Skeletal muscle satellite cell (primary cell): ENCODE data around the gene MDM2.
A peak's percentile ranks its signal among the peaks of the same experiment; 100 is the strongest.
"Not testable (repeated sequence)": the region's sequence is repeated elsewhere in the genome, so short reads cannot be mapped to it uniquely, and the experiment has no call there.

Source experiments
- H3K27me3 ChIP-seq: 2 replicates; pipeline ENCODE4 v1.7.0; 2013; ENCODE audit warnings: low read length; ENCODE audit not compliant: control insufficient read depth, insufficient read depth
- H3K36me3 ChIP-seq: 2 replicates; pipeline ENCODE4 v1.7.0; 2013; ENCODE audit warnings: mild to moderate bottlenecking, control low read depth, low read length; ENCODE audit not compliant: insufficient read depth
- H3K4me1 ChIP-seq: 2 replicates; pipeline ENCODE4 v1.7.0; 2013; ENCODE audit warnings: low read length; ENCODE audit not compliant: control insufficient read depth, insufficient read depth
- H3K4me2 ChIP-seq: 2 replicates; pipeline ENCODE4 v1.7.0; 2013; ENCODE audit warnings: mild to moderate bottlenecking, low read length
- H3K4me3 ChIP-seq: 2 replicates; pipeline ENCODE4 v1.7.0; 2013; ENCODE audit warnings: low read length
- H3K9ac ChIP-seq: 2 replicates; pipeline ENCODE4 v1.7.0; 2013; ENCODE audit warnings: mild to moderate bottlenecking, low read depth, low read length, moderate library complexity
- H3K9me3 ChIP-seq: replicated peaks from 2 replicates; pipeline ENCODE4 v1.7.0; 2013; ENCODE audit warnings: mild to moderate bottlenecking, control low read depth, low read length

MDM2 gene

DNA sequence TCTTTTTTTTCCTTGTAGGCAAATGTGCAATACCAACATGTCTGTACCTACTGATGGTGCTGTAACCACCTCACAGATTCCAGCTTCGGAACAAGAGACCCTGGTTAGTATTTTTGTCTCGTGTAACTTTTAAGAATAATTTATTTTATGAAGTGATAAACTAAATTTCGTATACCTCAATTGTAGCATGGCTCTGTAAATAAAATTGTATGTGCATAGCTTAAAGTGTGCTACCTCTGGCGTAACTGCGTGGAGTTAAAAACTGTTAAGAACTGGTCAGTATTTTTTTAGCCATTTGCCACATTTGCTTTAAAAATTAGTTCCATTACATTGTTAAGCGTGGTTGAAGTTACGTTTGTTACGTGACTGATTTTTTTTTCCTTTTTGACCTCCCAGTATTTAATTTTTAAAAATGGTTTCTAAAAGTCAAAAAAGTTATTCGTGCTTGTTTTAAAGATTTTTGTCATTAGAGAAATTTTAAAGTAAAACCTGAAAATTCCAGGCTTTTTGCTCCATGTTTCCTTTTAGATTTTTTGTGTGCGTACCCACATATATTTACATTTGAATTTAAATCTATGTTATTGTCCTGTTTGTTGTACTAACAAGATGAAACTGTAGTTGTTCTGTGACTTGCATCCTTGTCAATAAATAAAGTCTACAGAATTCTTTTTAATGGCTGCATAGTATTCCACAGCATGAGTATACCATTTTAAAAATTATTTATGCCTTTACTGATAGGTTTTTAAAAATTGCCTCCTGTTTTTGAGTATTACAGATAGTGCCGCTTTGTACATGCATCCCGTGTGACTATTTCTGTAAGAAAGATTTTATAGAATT is 1.4 kb downstream of the MDM2 start:
- Histone ChIP-seq H3K27me3 (no peaks in the 10 kb centered on the region), H3K4me2 (peak overlapping the region; percentile 88), H3K36me3 (peaks cover 41% of the 10 kb centered on the region), H3K9me3 (no peaks in the 10 kb centered on the region), H3K4me3 (peak overlapping the region; percentile 95), H3K4me1 (peaks cover 9% of the 10 kb centered on the region), H3K9ac (peak overlapping the region; percentile 98)

DNA sequence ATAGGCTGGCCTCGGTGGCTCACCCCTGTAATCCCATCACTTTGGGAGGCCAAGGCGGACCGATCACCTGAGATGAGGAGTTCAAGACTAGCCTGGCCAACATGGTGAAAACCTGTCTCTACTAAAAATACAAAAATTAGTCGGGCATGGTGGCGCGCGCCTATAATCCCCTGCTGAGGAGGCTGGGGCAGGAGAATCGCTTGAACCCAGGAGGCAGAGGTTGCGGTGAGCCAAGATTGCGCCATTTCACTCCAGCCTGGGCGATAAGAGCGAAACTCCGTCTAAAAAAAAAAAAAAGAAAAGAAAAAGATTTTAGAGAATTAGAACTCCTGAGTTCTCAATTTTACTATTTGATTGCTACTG is 2.0 kb downstream of the MDM2 start:
- H3K9ac ChIP-seq: not testable (repeated sequence)

DNA sequence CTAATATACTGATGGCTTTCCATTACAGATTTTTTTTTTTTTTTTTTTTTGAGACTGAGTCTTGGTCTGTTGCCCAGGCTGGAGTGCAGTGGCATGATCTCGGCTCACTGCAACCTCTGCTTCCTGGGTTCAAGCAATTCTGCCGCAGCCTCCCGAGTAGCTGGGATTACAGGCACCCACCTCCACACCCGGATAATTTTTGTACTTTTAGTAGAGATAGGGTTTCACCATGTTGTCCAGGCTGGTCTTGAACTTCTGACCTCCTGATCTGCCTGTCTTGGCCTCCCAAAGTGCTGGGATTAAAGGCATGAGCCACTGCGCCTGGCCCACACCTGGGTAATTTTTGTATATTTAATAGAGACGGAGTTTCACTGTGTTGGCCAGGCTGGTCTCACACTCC is 3.6 kb downstream of the MDM2 start:
- H3K9ac ChIP-seq, H3K27me3 ChIP-seq, H3K9me3 ChIP-seq, H3K4me1 ChIP-seq, H3K4me3 ChIP-seq, H3K4me2 ChIP-seq: not testable (repeated sequence)
- H3K36me3 ChIP-seq: peaks cover 63% of the 10 kb centered on the region

More for the DNA sequence above, 2.0 kb downstream of the MDM2 start:
- not testable (repeated sequence) for H3K27me3 ChIP-seq, H3K4me2 ChIP-seq, H3K9me3 ChIP-seq, H3K4me1 ChIP-seq
- peaks cover 47% of the 10 kb centered on the region for H3K36me3 ChIP-seq
- peak overlapping the region; percentile 95 for H3K4me3 ChIP-seq

DNA sequence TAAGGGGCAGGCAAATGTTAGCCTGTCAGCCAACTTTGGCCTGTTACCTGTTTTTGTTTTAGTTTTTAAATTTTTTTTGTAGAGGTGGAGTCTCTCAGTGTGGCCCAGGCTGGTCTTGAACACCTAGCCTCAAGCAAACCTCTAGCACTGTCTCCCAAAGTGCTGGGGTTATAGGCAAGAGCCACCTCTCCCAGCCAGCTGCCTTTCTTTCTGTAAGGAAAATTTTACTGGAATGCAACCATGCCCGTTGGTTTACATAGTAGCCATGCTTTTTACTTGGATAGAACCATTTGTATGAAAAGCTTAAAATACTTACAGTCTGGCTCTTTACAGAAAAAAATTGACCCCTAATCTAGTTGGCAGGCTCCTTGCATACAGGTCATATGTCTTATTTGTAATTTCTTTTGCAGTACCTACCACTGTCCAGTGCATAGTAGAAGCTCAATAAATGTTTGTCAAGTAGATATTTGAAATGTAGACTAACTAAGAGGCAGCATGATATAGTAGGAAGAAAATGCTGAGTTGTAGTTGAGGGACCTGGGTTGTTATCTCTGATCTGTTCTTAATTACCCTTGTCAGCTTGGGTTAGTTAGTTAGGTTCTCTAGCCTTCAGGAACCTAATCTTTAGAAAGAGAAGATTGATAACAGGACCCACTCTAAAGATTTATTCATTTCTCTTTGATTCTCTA is 4.7 kb downstream of the MDM2 start:
- Histone ChIP-seq H3K9me3 (no peaks in the 10 kb centered on the region), H3K4me2 (peak overlapping the region; percentile 43), H3K27me3 (no peaks in the 10 kb centered on the region), H3K9ac (no peak overlapping the region), H3K36me3 (peaks cover 71% of the 10 kb centered on the region), H3K4me1 (peaks cover 9% of the 10 kb centered on the region), H3K4me3 (no peak overlapping the region)

DNA sequence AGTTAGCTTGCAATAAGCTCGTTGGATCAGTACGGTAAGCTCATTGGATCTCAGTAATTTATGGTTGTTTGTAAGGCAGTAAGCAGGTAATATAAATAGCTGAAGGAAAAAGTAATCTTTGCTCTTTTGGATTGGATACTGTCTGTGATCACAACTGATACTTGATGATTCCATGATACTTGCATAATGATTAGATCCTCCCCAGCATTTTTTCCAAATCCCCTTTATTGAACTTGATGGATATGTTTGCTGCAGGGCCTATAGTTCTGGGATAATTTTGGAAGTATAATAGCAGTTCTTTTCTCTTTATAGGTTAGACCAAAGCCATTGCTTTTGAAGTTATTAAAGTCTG is 5.2 kb downstream of the MDM2 start:
- H3K36me3 ChIP-seq: peaks cover 71% of the 10 kb centered on the region

DNA sequence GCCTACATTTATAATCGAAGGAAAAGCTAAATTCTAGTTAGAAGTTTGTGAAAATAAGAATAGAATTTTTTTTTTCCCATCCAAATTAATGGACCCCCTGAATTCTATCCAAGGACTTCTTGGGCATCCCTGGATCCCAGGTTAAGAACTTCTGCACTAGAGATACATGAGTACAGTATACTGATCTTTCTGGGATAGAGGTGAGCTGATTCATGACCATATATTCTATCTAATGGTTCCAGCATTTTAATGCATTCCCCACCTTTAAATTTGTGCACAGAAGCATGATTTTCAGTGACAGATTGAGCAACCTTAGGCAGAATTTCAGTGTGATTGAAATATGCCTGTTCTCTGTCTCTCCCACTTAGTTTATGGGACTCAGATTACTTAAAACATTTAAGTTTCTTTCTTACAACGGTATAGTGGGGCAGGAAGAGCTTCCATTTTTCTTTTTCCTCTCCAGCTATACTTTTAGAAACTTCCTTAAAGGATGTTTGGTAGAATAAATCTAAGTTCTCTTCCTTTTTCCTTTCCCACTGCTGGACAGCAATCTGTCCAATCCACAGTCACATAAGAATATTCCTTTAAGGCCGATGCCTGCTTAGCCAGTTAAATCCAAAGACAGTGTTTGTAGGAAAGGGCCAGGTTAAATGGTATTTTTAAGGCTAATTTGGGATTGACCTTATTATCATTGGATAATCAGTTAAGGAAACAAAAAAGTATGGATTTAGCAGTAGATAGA is 6.7 kb downstream of the MDM2 start:
- Histone ChIP-seq H3K4me3 (no peak overlapping the region), H3K9me3 (no peaks in the 10 kb centered on the region), H3K36me3 (peaks cover 79% of the 10 kb centered on the region), H3K4me1 (peaks cover 9% of the 10 kb centered on the region), H3K4me2 (no peak overlapping the region), H3K27me3 (no peaks in the 10 kb centered on the region), H3K9ac (no peak overlapping the region)

More for the DNA sequence above, 5.2 kb downstream of the MDM2 start:
- peak overlapping the region; percentile 43 for H3K4me2 ChIP-seq
- no peaks in the 10 kb centered on the region for H3K9me3 ChIP-seq
- H3K27me3 ChIP-seq: no peaks in the 10 kb centered on the region
- H3K4me1 ChIP-seq: peaks cover 9% of the 10 kb centered on the region
- H3K4me3 ChIP-seq: no peak overlapping the region
- no peak overlapping the region for H3K9ac ChIP-seq

DNA sequence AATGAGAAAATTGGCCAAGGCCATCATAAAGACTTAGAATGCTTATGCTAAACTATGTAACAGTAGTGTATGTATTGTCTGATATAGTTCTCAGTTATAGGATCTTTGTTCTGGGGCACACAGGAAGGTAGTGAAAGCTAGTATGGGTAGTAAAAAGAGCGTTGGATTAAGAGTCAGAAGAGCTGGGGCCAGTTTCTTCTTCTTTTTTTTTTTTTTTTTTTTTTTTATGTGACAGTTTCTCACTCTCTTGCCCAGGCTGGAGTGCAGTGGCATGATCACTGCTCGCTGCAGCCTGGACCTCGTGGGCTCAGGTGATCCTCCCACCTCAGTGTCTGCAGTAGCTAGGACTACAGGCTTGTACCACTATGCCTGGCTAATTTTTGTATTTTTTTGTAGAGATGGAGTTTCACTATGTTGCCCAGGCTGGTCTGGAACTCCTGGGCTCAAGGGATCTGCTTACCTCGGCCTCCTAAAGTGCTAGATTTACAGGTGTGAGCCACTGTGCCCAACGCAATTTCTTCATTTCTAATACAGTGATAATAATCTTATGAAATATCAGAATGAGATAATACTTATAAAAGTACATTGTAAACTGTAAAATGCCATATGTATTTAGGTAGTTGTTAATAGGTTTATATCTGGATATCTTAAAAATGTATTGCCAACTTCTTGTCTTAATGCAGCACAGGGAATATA is 7.4 kb downstream of the MDM2 start:
- H3K4me2 ChIP-seq: no peak overlapping the region
- no peak overlapping the region for H3K4me3 ChIP-seq
- H3K4me1 ChIP-seq: peaks cover 9% of the 10 kb centered on the region
- H3K27me3 ChIP-seq: no peaks in the 10 kb centered on the region
- no peak overlapping the region for H3K9ac ChIP-seq
- H3K36me3 ChIP-seq: peaks cover 80% of the 10 kb centered on the region
- H3K9me3 ChIP-seq: no peaks in the 10 kb centered on the region

DNA sequence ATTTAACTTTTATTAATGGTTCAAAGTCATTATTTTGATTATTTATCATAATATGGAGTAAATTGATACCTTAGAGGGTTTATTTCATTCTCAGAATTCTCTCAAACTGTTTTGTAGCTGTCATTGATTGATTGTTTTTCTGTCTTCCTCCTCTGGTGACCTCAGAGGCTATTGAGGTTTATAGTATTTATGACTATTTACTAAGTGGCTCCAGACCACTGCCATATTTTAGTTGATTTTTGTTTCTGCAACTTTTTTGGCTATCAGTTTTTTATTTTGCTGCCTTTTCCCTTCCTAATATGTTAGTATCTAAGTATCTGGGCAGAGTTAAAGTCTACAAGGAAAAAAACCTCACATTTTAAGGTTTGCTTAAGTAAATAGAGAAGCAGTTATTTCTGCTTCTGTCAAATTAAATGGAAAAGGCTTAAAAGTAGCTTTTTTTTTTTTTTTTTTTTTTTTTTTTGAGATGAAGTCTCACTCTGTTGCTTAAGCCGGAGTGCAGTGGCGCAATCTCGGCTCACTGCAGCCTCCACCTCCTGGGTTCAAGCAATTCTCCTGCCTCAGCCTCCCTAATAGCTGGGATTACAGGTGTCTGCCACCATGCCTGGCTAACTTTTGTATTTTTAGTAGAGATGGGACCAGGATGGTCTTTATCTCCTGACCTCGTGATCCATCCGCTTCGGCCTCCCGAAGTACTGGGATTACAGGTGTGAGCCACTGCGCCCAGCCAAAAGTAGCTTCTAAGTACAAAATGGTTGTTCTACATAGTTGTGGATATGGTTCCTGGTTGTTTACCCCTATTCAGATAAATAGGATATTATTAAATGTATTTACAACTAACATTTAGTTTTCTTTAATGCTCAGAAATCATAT is 8.2 kb downstream of the MDM2 start:
- H3K9ac ChIP-seq: no peak overlapping the region
- no peaks in the 10 kb centered on the region for H3K9me3 ChIP-seq
- peaks cover 84% of the 10 kb centered on the region for H3K36me3 ChIP-seq
- H3K4me2 ChIP-seq: no peak overlapping the region
- H3K4me1 ChIP-seq: peaks cover 9% of the 10 kb centered on the region
- H3K27me3 ChIP-seq: no peaks in the 10 kb centered on the region
- no peak overlapping the region for H3K4me3 ChIP-seq

DNA sequence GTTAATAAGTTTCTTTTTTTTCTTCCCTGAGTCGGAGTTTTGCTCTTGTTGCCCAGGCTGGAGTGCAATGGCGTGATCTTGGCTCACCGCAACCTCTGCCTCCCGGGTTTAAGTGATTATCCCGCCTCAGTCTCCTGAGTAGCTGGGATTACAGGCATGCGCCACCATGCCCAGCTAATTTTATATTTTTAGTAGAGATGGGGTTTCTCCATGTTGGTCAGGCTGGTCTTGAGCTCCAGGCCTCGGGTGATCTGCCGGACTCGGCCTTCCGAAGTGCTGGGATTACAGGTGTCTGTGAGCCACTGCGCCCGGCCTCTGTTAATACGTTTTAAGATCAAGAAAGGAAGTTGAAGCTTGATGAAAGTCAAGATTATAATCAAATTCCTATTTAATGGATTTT is 11.5 kb downstream of the MDM2 start:
- peaks cover 84% of the 10 kb centered on the region for H3K36me3 ChIP-seq
- H3K9ac ChIP-seq, H3K27me3 ChIP-seq, H3K4me1 ChIP-seq, H3K9me3 ChIP-seq, H3K4me2 ChIP-seq, H3K4me3 ChIP-seq: not testable (repeated sequence)

DNA sequence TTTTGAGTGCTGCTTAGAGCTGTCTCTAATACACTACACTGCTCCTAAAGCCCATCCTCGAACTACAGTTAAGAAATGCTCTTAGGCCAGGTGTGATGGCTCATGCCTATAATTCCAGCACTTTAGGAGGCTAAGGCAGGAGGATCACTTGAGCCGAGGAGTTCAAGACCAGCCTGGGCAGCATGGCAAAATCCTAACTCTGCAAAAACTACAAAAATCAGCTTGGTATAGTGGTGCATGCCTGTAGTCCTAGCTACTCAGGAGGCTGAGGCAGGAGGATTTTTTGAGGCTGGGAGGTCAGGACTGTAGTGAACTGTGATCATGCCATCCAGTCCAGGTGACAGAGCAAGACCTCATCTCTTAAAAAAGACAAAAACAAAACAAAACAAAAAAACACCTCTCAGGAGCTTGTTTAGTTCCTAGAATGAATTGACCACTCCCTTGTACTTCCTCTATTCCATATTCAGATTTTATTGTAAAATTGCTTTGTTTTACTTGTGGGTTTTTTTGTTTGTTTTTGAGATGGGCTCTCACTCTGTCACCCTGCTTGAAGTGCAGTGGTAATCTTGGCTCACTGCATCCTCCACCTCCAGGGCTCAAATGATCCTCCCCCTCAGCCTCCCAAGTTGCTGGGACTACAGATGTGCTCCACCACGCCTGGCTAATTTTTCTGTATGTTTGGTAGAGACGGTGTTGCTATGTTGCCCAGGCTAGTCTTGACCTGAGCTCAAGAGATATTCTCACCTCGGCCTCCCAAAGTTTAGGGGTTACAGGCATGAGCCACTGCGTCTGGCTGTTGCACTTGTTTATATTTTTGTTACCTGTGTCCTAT is 13.6 kb downstream of the MDM2 start:
- peaks cover 82% of the 10 kb centered on the region for H3K36me3 ChIP-seq

More for the DNA sequence above, 13.6 kb downstream of the MDM2 start:
- Histone ChIP-seq H3K27me3 (no peaks in the 10 kb centered on the region), H3K4me3 (no peak overlapping the region), H3K4me1 (peaks cover 1% of the 10 kb centered on the region), H3K9ac (no peak overlapping the region), H3K9me3 (no peaks in the 10 kb centered on the region), H3K4me2 (no peak overlapping the region)
